AG04449 (cell line): Measurements from ENCODE around the gene GPR137B.

Experiments
- CTCF ChIA-PET: fragments of 350-600 bp; formaldehyde crosslinking; extraction: SDS; loops from one replicate; lab custom pipeline; 2021; ENCODE audit warnings: antibody characterized with exemption; lab: Yijun Ruan, JAX
- POLR2A ChIA-PET: fragments of 400-600, 350-600 bp; formaldehyde crosslinking; extraction: SDS; loops from one replicate; lab custom pipeline; 2020; ENCODE audit warnings: antibody characterized with exemption, inconsistent platforms; lab: Yijun Ruan, JAX
- DNase-seq: peaks from one replicate; pipeline ENCODE4 v3.0.0-alpha.2; 2010; ENCODE audit warnings: low read depth, low spot score
- H3K4me3 ChIP-seq: 2 replicates; pipeline ENCODE4 v1.5.1; 2011; ENCODE audit warnings: low read depth, mild to moderate bottlenecking, control low read depth, low read length
- TF ChIP-seq, protein P1 (sequence below): IDR thresholded peaks from one replicate; pipeline ENCODE4 v1.5.1; 2011; ENCODE audit warnings: mild to moderate bottlenecking, moderate library complexity, low read length, control low read depth, inconsistent platforms; ENCODE audit not compliant: insufficient read depth; ENCODE audit errors: missing control alignments

Gene GPR137B

GRCh38 chr1:236222632-236223031 is 80.3 kb downstream of the GPR137B start:
- no peak overlapping the region for H3K4me3 ChIP-seq
- TF ChIP-seq, protein P1, sequence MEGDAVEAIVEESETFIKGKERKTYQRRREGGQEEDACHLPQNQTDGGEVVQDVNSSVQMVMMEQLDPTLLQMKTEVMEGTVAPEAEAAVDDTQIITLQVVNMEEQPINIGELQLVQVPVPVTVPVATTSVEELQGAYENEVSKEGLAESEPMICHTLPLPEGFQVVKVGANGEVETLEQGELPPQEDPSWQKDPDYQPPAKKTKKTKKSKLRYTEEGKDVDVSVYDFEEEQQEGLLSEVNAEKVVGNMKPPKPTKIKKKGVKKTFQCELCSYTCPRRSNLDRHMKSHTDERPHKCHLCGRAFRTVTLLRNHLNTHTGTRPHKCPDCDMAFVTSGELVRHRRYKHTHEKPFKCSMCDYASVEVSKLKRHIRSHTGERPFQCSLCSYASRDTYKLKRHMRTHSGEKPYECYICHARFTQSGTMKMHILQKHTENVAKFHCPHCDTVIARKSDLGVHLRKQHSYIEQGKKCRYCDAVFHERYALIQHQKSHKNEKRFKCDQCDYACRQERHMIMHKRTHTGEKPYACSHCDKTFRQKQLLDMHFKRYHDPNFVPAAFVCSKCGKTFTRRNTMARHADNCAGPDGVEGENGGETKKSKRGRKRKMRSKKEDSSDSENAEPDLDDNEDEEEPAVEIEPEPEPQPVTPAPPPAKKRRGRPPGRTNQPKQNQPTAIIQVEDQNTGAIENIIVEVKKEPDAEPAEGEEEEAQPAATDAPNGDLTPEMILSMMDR = no peak
- ChIA-PET POLR2A (no interaction called here), CTCF (no interaction called here)
- DNase-seq = no peak

- DNase-seq = no peak
- POLR2A ChIA-PET = no interaction called here
- CTCF ChIA-PET = no interaction called here
- H3K4me3 ChIP-seq = no peak overlapping the region
- TF ChIP-seq, protein P1 = no peak
Observed at GRCh38 chr1:236228411-236228810, 86.1 kb downstream of the GPR137B start.

GRCh38 chr1:236235116-236235515 is 92.8 kb downstream of the GPR137B start:
- H3K4me3 ChIP-seq = no peak overlapping the region
- TF ChIP-seq, protein P1 = no peak
- ChIA-PET POLR2A (no interaction called here), CTCF (no interaction called here)
- DNase-seq = no peak

DNA sequence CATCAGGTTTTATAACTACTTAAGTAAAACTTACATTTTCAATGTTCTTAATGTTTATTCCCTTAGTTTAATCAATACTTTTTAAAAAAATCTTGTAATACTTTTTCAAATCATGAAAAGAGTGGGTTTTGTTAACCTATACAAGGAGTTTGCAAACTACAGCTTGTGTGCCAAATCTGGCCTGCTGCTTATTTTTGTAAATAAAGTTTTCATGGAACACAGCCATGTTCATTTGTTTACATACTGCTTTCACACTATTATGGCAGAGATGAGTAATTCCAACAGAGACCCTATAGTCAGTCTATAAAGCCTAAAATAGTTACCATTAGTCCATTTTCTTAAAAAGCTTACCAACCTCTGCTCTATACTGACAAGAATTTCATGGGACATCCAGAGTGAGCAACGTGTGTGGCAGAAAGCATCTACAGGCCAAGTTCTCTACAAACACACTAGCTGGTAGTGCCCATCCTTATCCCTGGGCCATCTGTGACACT is 96.8 kb downstream of the GPR137B start:
- H3K4me3 ChIP-seq = no peak overlapping the region
- CTCF ChIA-PET = interaction anchor here (1.4 kb wide), 1 partner anchor 27 kb away, joined by 4 read pairs; no protein-coding TSS in a partner anchor
- POLR2A ChIA-PET = no interaction called here
- TF ChIP-seq, protein P1 = no peak
- DNase-seq = no peak

DNA sequence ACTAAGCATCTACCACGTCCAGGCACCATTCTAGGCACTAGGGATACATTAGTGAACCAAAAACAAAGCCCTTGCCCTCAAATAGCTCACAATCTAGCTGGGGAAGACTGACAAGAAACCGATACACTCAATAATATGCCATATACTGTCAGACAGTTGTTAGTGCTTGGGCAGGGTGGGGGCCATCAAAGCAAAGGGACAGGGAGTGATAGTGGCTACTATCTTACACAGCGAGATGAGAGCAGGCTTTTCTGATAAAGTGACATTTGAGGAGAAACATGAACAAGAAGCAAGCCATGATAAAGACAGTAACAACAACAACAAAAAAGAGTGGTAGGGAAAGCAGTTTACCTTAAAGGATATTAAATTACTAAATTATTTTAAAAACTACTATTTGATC is 98.3 kb downstream of the GPR137B start:
- TF ChIP-seq, protein P1 = no peak
- CTCF ChIA-PET = no interaction called here
- H3K4me3 ChIP-seq = no peak overlapping the region
- POLR2A ChIA-PET = no interaction called here
- no peak for DNase-seq

DNA sequence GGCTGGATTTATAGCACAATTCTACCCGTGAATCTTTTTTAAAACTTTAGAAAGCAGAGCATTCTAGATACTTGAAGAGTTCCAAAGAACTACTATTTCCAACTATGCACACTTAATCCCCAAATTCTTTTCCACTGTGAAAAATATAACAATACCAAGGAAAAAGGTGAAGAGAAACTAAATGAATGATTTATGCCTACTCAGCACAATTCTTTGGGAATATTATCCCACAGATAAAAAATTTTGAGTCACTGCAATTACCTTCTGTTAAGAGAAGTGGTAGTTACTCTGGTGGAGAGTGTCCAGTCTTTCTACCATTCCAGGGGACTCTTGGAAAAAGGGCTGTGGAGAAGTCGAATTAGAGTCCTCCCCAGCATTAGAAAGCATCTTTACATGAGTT is 100.2 kb downstream of the GPR137B start:
- no peak overlapping the region for H3K4me3 ChIP-seq
- no peak for DNase-seq
- ChIA-PET POLR2A (no interaction called here), CTCF (no interaction called here)
- TF ChIP-seq, protein P1 = no peak
